Putamen (tissue), 1 donor: ENCODE measurements around the gene ZNF124.
A peak's percentile ranks its signal among the peaks of the same experiment; 100 is the strongest.
"Not testable (repeated sequence)": the region's sequence is repeated elsewhere in the genome, so short reads cannot be mapped to it uniquely, and the experiment has no call there.

Source experiments
- DNase-seq: peaks from one replicate; pipeline ENCODE4 v3.0.0-alpha.2; 2016; ENCODE audit warnings: low spot score

The ZNF124 gene

GRCh38 chr1:247171875-247172563 lies at the start of gene ZNF124:
Gene ZNF124, minus strand, starts transcription at chr1:247172020. Its CDS starts 143 bp downstream, at chr1:247171877.
- DNase-seq, result not testable (repeated sequence)

GRCh38 chr1:247220280-247220679 lies 48.5 kb upstream of the ZNF124 start:
- not testable (repeated sequence) for DNase-seq

- no peak for DNase-seq
These were observed 46.4 kb upstream of the ZNF124 start for GRCh38 chr1:247218121-247218651.

- DNase-seq, result no peak
These were observed 44.4 kb upstream of the ZNF124 start for GRCh38 chr1:247216261-247216660.

GRCh38 chr1:247212627-247213617 lies 41.1 kb upstream of the ZNF124 start:
- no peak for DNase-seq

- DNase-seq, result no peak
These were observed 40.2 kb upstream of the ZNF124 start for GRCh38 chr1:247212012-247212411.

GRCh38 chr1:247211339-247211738 lies 39.5 kb upstream of the ZNF124 start:
- DNase-seq, result no peak

GRCh38 chr1:247210376-247211117 lies 38.7 kb upstream of the ZNF124 start:
- DNase-seq, result peak; percentile 94

- no peak for DNase-seq
These were observed 38.2 kb upstream of the ZNF124 start for GRCh38 chr1:247210062-247210375.

GRCh38 chr1:247209396-247209795 lies 37.6 kb upstream of the ZNF124 start:
- DNase-seq, result no peak

GRCh38 chr1:247204177-247204647 lies 32.4 kb upstream of the ZNF124 start:
- no peak for DNase-seq

- DNase-seq, result no peak
These were observed 27.0 kb upstream of the ZNF124 start for GRCh38 chr1:247198781-247199180.

- no peak for DNase-seq
These were observed 22.1 kb upstream of the ZNF124 start for GRCh38 chr1:247193958-247194357.

- DNase-seq, result no peak
These were observed 18.4 kb upstream of the ZNF124 start for GRCh38 chr1:247189981-247190798.

GRCh38 chr1:247185667-247186066 lies 13.8 kb upstream of the ZNF124 start:
- no peak for DNase-seq

- no peak for DNase-seq
These were observed 12.4 kb upstream of the ZNF124 start for GRCh38 chr1:247184254-247184653.

GRCh38 chr1:247182994-247183393 lies 11.2 kb upstream of the ZNF124 start:
- no peak for DNase-seq

GRCh38 chr1:247180581-247180980 lies 8.8 kb upstream of the ZNF124 start:
- DNase-seq, result no peak

GRCh38 chr1:247177755-247178154 lies 5.9 kb upstream of the ZNF124 start:
- DNase-seq, result no peak

GRCh38 chr1:247175458-247175857 lies 3.6 kb upstream of the ZNF124 start:
- DNase-seq, result no peak

GRCh38 chr1:247173431-247173830 lies 1.6 kb upstream of the ZNF124 start:
- DNase-seq, result no peak
